Central memory CD8-positive, alpha-beta T cell (primary cell): ENCODE data around the gene ARMH3.

Experiments used
- ATAC-seq: fragments of 150-1000 bp; cut with Tn5 transposase; replicated peaks from 2 replicates; pipeline ENCODE4 v1.10.0; 2022; ENCODE audit warnings: mild to moderate bottlenecking, moderate FRiP score, moderate number of reproducible peaks; ENCODE audit not compliant: poor library complexity, severe bottlenecking; ENCODE audit errors: extremely low read depth
- DNase-seq, 2 donors: peaks; one replicate each; pipeline ENCODE4 v3.0.0; 2021; ENCODE audit warnings: low spot score in 2 of 2
- H3K27ac Mint-ChIP-seq: one replicate; pipeline ENCODE4 v1.8.0; 2022; ENCODE audit warnings: low read depth, mild to moderate bottlenecking, moderate library complexity, mixed read lengths
- H3K27me3 Mint-ChIP-seq: one replicate; pipeline ENCODE4 v1.8.0; 2022; ENCODE audit warnings: mixed read lengths
- H3K36me3 Mint-ChIP-seq: one replicate; pipeline ENCODE4 v1.8.0; 2022; ENCODE audit warnings: mild to moderate bottlenecking, moderate library complexity, mixed read lengths; ENCODE audit not compliant: insufficient read depth
- H3K4me1 Mint-ChIP-seq: one replicate; pipeline ENCODE4 v1.8.0; 2022; ENCODE audit warnings: mixed read lengths
- H3K4me3 Mint-ChIP-seq: one replicate; pipeline ENCODE4 v1.8.0; 2022; ENCODE audit warnings: mild to moderate bottlenecking, moderate library complexity, mixed read lengths
- H3K9me3 Mint-ChIP-seq: one replicate; pipeline ENCODE4 v1.8.0; 2022; ENCODE audit warnings: mixed read lengths

ARMH3 gene

DNA sequence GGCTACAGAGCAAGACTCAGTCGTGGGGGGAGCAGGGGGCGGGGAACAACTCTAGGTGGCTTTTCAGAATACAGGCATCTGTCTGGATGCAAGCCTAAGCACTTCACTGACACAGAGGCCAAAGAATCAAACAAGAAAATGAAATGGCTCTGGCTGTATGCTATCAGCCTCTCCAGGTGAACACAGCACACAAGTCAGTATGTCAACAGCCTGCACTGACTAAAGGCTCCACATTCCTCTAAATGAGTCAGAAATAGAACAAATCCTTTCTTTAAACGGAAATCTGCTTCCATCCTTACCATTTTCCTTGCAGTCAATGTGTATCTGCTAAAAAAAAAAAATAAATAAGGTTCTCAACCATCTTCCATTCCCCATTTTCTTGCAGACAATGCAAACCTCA lies 88.3 kb downstream of the ARMH3 start:
- H3K27ac Mint-ChIP-seq, result peak overlapping the region; percentile 68
- ATAC-seq, result no peak
- H3K4me3 Mint-ChIP-seq, result no peak overlapping the region
- H3K36me3 Mint-ChIP-seq, result peaks cover 28% of the 10 kb centered on the region
- H3K27me3 Mint-ChIP-seq, result no peaks in the 10 kb centered on the region
- H3K4me1 Mint-ChIP-seq, result peaks cover 5% of the 10 kb centered on the region
- H3K9me3 Mint-ChIP-seq, result no peaks in the 10 kb centered on the region
- no peak for DNase-seq

- H3K27me3 Mint-ChIP-seq, result no peaks in the 10 kb centered on the region
- H3K4me3 Mint-ChIP-seq, result no peak overlapping the region
- peaks cover 23% of the 10 kb centered on the region for H3K36me3 Mint-ChIP-seq
- DNase-seq (no peak), ATAC-seq (no peak)
- H3K4me1 Mint-ChIP-seq, result peaks cover 5% of the 10 kb centered on the region
- H3K9me3 Mint-ChIP-seq, result no peaks in the 10 kb centered on the region
- no peak overlapping the region for H3K27ac Mint-ChIP-seq
These were observed 88.9 kb downstream of the ARMH3 start for GRCh38 chr10:101967119-101967518.

GRCh38 chr10:101965075-101965765 lies 90.8 kb downstream of the ARMH3 start:
- ATAC-seq (no peak), DNase-seq (no peak)
- Mint-ChIP-seq H3K4me3 (no peak overlapping the region), H3K27me3 (no peaks in the 10 kb centered on the region), H3K4me1 (peaks cover 5% of the 10 kb centered on the region), H3K27ac (no peak overlapping the region), H3K9me3 (no peaks in the 10 kb centered on the region), H3K36me3 (peaks cover 18% of the 10 kb centered on the region)

- ATAC-seq (no peak), DNase-seq (no peak)
- Mint-ChIP-seq H3K27ac (no peak overlapping the region), H3K9me3 (no peaks in the 10 kb centered on the region), H3K27me3 (no peaks in the 10 kb centered on the region), H3K36me3 (peaks cover 17% of the 10 kb centered on the region), H3K4me1 (peaks cover 4% of the 10 kb centered on the region), H3K4me3 (no peak overlapping the region)
These were observed 94.1 kb downstream of the ARMH3 start for GRCh38 chr10:101961591-101962498.

DNA sequence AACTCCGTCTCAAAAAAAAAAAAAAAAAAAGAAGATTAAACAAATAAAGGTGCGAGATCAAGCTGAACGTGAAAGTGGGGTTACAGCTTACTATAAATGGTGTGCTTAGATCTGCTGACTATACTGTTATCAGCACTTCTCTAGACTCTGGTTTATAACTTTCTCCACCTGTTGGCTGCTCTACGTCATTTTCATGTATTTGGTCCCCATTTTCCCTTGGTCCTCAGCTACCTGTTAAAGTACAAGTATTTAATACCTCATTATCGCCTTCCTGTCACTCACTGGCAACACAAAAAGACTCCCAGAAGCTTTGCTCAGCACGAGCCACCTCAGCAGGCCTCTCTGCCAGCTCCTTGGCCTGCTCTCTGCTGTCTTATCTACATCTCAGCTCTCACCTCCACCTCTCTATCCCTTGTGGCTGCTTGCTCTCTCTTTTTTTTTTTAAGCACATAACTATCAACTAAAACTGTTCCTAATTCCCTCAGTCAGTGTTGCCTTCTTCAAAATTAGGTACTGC lies 95.0 kb downstream of the ARMH3 start:
- Mint-ChIP-seq H3K36me3 (peaks cover 23% of the 10 kb centered on the region), H3K4me3 (no peak overlapping the region), H3K27me3 (no peaks in the 10 kb centered on the region), H3K27ac (no peak overlapping the region), H3K9me3 (no peaks in the 10 kb centered on the region), H3K4me1 (no peaks in the 10 kb centered on the region)
- ATAC-seq (no peak), DNase-seq (no peak)

DNA sequence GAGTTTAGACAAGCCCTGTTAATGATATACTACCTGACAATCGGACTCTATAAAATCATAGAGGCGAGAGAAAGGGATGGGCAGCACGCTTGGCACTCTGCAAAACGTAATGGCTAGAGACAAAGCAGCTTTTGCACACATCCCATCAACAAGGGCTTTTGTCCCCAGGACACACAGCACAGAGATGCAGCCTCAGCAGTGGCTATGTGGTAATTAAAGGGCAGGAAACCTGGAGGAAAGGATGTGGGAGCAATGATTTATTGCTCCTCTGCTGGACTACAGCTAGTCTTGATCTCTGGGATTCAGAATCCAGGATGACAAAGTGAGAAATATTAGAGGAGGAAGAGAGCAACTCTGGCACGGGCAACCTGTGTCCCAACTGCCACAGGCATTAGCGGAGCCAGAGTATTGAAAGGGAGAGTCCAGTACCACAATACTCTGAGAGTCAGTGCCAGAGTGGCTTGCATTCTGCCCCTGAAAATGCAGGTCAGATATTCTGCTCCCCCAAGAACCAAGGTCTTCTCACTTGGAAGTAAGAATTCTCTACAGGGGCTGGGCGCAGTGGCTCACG lies 96.5 kb downstream of the ARMH3 start:
- H3K4me1 Mint-ChIP-seq, result no peaks in the 10 kb centered on the region
- no peak overlapping the region for H3K4me3 Mint-ChIP-seq
- H3K9me3 Mint-ChIP-seq, result no peaks in the 10 kb centered on the region
- H3K27ac Mint-ChIP-seq, result no peak overlapping the region
- ATAC-seq, result no peak
- H3K36me3 Mint-ChIP-seq, result peaks cover 25% of the 10 kb centered on the region
- DNase-seq, result no peak
- no peaks in the 10 kb centered on the region for H3K27me3 Mint-ChIP-seq

DNA sequence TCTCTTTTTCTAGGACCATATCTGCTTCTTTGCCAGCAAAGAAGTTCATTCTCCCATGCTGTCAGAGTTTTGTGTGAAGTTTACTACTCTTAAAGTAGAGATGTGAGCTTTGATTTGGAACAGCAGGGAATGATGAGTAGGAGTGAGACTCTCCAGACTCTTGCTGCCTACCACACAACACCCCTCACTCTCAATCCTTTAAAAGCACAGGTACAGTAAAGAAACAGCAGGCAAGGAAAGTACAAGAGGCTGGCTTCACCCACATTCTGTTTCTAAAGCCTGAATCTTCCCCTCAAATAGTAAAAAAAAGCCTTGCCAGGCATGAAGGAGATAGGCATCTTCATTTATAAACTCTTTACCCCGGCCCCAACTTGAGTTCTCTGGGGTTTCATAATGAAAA lies 97.3 kb downstream of the ARMH3 start:
- peaks cover 28% of the 10 kb centered on the region for H3K36me3 Mint-ChIP-seq
- no peaks in the 10 kb centered on the region for H3K27me3 Mint-ChIP-seq
- H3K27ac Mint-ChIP-seq, result no peak overlapping the region

DNA sequence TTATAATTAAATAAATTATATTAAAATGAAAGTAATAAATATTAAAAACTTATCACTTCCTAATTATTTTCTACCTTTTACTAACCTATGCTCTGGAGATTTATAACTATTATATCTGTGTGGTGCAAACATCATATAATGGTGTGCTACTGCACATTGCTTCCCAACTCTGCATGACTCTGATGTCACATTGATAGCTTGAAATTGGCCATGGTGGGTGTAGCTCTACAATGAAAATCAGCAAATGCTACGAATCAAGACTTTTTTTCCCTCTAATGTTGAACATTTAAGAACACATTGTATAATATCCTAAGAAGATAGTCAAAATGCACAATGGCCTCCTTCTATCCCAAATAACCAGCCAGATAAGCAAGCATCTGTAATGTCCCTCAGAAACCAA lies 99.1 kb downstream of the ARMH3 start:
- no peaks in the 10 kb centered on the region for H3K27me3 Mint-ChIP-seq
- H3K27ac Mint-ChIP-seq, result no peak overlapping the region
- ATAC-seq (no peak), DNase-seq (no peak)
- no peaks in the 10 kb centered on the region for H3K9me3 Mint-ChIP-seq
- H3K4me3 Mint-ChIP-seq, result no peak overlapping the region
- no peaks in the 10 kb centered on the region for H3K4me1 Mint-ChIP-seq
- H3K36me3 Mint-ChIP-seq, result peaks cover 29% of the 10 kb centered on the region

More for the DNA sequence above, 97.3 kb downstream of the ARMH3 start:
- H3K9me3 Mint-ChIP-seq, result no peaks in the 10 kb centered on the region
- no peak for DNase-seq
- no peaks in the 10 kb centered on the region for H3K4me1 Mint-ChIP-seq
- ATAC-seq, result no peak
- H3K4me3 Mint-ChIP-seq, result no peak overlapping the region

DNA sequence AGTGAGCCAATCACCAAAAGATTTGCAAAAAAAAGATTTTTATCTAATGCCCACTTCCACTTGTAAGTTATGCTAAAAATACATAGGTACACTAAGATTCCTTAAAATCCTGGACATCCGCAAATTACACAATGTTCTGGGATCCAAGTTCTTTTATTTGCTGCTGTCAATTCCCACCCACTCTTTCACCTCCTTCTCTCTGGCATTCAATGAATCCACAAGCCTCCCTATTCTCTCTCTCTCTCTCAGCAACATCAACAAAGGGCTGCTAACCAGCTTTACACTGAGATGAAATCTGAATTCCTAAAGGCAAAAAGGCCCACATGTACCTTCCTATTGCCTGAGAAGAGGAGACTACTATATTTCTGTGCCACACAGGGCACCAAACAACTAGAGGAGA lies 99.9 kb downstream of the ARMH3 start:
- no peaks in the 10 kb centered on the region for H3K9me3 Mint-ChIP-seq
- peaks cover 29% of the 10 kb centered on the region for H3K36me3 Mint-ChIP-seq
- no peaks in the 10 kb centered on the region for H3K27me3 Mint-ChIP-seq
- no peaks in the 10 kb centered on the region for H3K4me1 Mint-ChIP-seq
- no peak overlapping the region for H3K27ac Mint-ChIP-seq
- DNase-seq (no peak), ATAC-seq (no peak)
- H3K4me3 Mint-ChIP-seq, result no peak overlapping the region

DNA sequence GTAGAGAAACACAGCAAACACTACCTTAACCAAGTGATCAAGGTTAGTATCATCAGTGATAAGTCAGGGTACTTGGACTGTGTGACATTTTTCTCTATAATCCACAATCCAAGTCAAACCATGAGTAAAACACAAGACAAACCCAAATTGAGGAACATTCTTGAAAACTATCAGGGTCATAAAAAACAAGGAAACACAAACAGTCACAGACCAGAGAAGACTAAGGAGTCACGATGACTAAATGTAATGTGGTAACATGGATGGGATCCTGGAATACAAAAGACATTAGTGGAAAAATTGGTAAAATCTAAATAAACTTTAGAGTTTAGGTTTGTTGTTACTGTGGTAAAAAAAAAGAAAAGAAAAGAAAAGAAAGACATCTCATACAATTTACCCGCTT lies 103.8 kb downstream of the ARMH3 start:
- no peak overlapping the region for H3K4me3 Mint-ChIP-seq

DNA sequence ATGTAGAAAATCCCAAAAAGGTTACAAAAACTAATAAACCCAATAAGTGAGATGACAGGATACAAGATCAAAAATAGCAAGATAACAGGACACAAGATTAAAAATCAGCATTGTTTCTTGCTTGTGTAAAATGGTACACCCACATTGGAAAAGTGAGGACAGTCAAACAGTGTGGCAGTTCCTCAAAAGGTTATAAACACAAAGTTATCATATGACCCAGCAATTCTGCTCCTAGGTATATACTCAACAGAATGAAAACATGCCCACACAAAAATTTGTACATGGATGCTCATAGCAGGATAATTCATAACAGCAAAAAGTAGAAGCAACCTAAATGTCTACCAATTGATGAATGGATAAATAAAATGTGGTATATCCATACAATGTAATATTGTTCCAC lies 105.8 kb downstream of the ARMH3 start:
- H3K36me3 Mint-ChIP-seq, result peaks cover 22% of the 10 kb centered on the region

More for the DNA sequence above, 103.8 kb downstream of the ARMH3 start:
- no peak for DNase-seq
- Mint-ChIP-seq H3K27me3 (no peaks in the 10 kb centered on the region), H3K36me3 (peaks cover 26% of the 10 kb centered on the region), H3K27ac (no peak overlapping the region), H3K4me1 (no peaks in the 10 kb centered on the region), H3K9me3 (peaks cover 6% of the 10 kb centered on the region)
- no peak for ATAC-seq

GRCh38 chr10:101941871-101942270 lies 114.1 kb downstream of the ARMH3 start:
- H3K36me3 Mint-ChIP-seq, result peaks cover 23% of the 10 kb centered on the region
- H3K4me3 Mint-ChIP-seq, result no peak overlapping the region
- H3K27ac Mint-ChIP-seq, result no peak overlapping the region
- ATAC-seq, result no peak
- no peak for DNase-seq
- peaks cover 10% of the 10 kb centered on the region for H3K4me1 Mint-ChIP-seq
- H3K27me3 Mint-ChIP-seq, result no peaks in the 10 kb centered on the region
- no peaks in the 10 kb centered on the region for H3K9me3 Mint-ChIP-seq

More for the DNA sequence above, 105.8 kb downstream of the ARMH3 start:
- ATAC-seq (no peak), DNase-seq (no peak)
- Mint-ChIP-seq H3K4me1 (no peaks in the 10 kb centered on the region), H3K27me3 (no peaks in the 10 kb centered on the region), H3K4me3 (no peak overlapping the region), H3K27ac (no peak overlapping the region), H3K9me3 (peaks cover 6% of the 10 kb centered on the region)
